Astrocyte (in vitro differentiated cells and primary cell): Measurements from ENCODE around the gene NUTM1. TPM values are rescaled to one million over a fixed set of nuclear protein-coding genes. Genes with fewer than 3 reads are reported as not detected.
"Not testable (repeated sequence)": the region's sequence is repeated elsewhere in the genome, so short reads cannot be mapped to it uniquely, and the experiment has no call there.

ENCODE experiments used
- DNase-seq: peaks from one replicate; pipeline ENCODE4 v3.0.0-alpha.2; 2010; ENCODE audit warnings: low read depth
- FAIRE-seq: peaks from 2 replicates; lab custom pipeline; 2011; peaks lifted over from hg19 to GRCh38; lab: Jason Lieb, UNC
- H2AFZ ChIP-seq: 2 replicates; pipeline ENCODE4 v1.6.0; 2012; ENCODE audit warnings: low read depth, low read length, inconsistent platforms
- H3K27ac ChIP-seq: 2 replicates; pipeline ENCODE4 v1.5.1; 2011; ENCODE audit warnings: low read depth, low read length, inconsistent platforms
- H3K27me3 ChIP-seq: 2 replicates; pipeline ENCODE4 v1.6.0; 2011; ENCODE audit warnings: low read length, inconsistent platforms; ENCODE audit not compliant: insufficient read depth
- H3K36me3 ChIP-seq: 2 replicates; pipeline ENCODE4 v1.5.1; 2011; ENCODE audit warnings: low read length, inconsistent platforms; ENCODE audit not compliant: insufficient read depth
- H3K4me1 ChIP-seq: 2 replicates; pipeline ENCODE4 v1.5.1; 2011; ENCODE audit warnings: low read length, inconsistent platforms; ENCODE audit not compliant: insufficient read depth
- H3K4me2 ChIP-seq: 2 replicates; pipeline ENCODE4 v1.6.0; 2012; ENCODE audit warnings: low read length, inconsistent platforms
- H3K4me3 ChIP-seq: 2 replicates; pipeline ENCODE4 v1.5.1; 2011; ENCODE audit warnings: low read depth, mild to moderate bottlenecking, low read length, inconsistent platforms; ENCODE audit not compliant: insufficient read depth
- H3K79me2 ChIP-seq: 2 replicates; pipeline ENCODE4 v1.6.0; 2012; ENCODE audit warnings: mild to moderate bottlenecking, low read length, inconsistent platforms; ENCODE audit not compliant: insufficient read depth
- H3K9ac ChIP-seq: 2 replicates; pipeline ENCODE4 v1.6.0; 2012; ENCODE audit warnings: mild to moderate bottlenecking, low read length, inconsistent platforms
- H3K9me3 ChIP-seq: 2 replicates; pipeline ENCODE4 v1.5.1; 2012; ENCODE audit warnings: low read depth, mild to moderate bottlenecking, low read length, inconsistent platforms; ENCODE audit not compliant: insufficient read depth
- H4K20me1 ChIP-seq: 2 replicates; pipeline ENCODE4 v1.6.0; 2012; ENCODE audit warnings: low read length, inconsistent platforms; ENCODE audit not compliant: insufficient read depth
- H3K27ac Mint-ChIP-seq: one replicate; pipeline ENCODE4 v1.8.0; 2021; ENCODE audit warnings: mild to moderate bottlenecking, mixed read lengths; ENCODE audit not compliant: unreplicated experiment
- H3K27me3 Mint-ChIP-seq: one replicate; pipeline ENCODE4 v1.8.0; 2021; ENCODE audit warnings: low read depth, mixed read lengths; ENCODE audit not compliant: unreplicated experiment
- H3K36me3 Mint-ChIP-seq: one replicate; pipeline ENCODE4 v1.8.0; 2021; ENCODE audit warnings: low read depth, mixed read lengths; ENCODE audit not compliant: unreplicated experiment
- H3K4me1 Mint-ChIP-seq: one replicate; pipeline ENCODE4 v1.8.0; 2021; ENCODE audit warnings: low read depth, mixed read lengths; ENCODE audit not compliant: unreplicated experiment
- H3K4me3 Mint-ChIP-seq: one replicate; pipeline ENCODE4 v1.8.0; 2021; ENCODE audit warnings: mild to moderate bottlenecking, moderate library complexity, mixed read lengths; ENCODE audit not compliant: unreplicated experiment
- H3K9me3 Mint-ChIP-seq: one replicate; pipeline ENCODE4 v1.8.0; 2021; ENCODE audit warnings: mild to moderate bottlenecking, mixed read lengths; ENCODE audit not compliant: unreplicated experiment
- microRNA-seq: library from miRNA; unstranded; fragments of <30 nt; microRNA quantifications from one replicate; pipeline ENCODE4 v1.2.0, GENCODE V29; 2020
- total RNA-seq: library from RNA; stranded (reverse); gene quantifications from 2 replicates; pipeline ENCODE4 v1.2.1, GENCODE V29; 2021

NUTM1 gene
- total RNA-seq, 1 donor from 2014 or later, result not detected

DNA sequence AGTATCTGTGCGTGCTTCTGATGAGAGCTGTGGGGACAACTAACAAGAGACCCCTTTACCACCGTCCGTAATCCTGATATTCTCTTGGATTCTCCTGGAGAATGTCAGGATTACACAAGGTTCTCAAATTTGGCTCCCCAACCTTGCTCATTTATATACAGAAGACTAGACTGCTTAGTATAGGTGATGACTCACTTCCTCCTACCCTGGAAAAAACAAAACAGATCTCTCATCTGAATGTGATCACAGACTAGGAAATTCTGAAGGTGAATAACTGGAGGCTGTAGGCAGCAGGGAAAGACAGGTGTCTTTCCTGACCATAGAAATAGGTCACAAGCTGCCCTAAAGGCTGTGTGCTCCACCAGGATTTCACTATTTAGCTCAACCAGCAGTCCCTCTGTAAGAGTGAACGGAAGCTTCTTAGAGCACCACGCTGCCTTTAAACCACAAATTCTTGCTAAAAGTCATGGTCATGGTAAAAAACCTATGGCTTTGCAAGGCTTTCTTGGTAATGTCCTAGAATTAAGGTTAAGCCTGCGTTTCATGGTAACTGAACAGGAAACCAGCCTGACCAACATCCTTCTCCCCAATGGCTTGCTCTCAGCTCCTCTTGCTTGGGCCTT, 54.6 kb downstream of the NUTM1 start:
- not testable (repeated sequence) for H3K9me3 ChIP-seq, H3K79me2 ChIP-seq, H3K27me3 ChIP-seq, H3K36me3 Mint-ChIP-seq, H3K27ac ChIP-seq, H3K9me3 Mint-ChIP-seq, H3K9ac ChIP-seq, H3K27me3 Mint-ChIP-seq, H2AFZ ChIP-seq, DNase-seq, H3K4me2 ChIP-seq, FAIRE-seq, H3K4me3 ChIP-seq, H3K36me3 ChIP-seq, H3K4me3 Mint-ChIP-seq, H3K4me1 Mint-ChIP-seq, H4K20me1 ChIP-seq, H3K4me1 ChIP-seq, H3K27ac Mint-ChIP-seq

- H3K9ac ChIP-seq, H4K20me1 ChIP-seq, H3K79me2 ChIP-seq, H3K27me3 ChIP-seq, DNase-seq, FAIRE-seq, H3K4me3 ChIP-seq, H3K4me2 ChIP-seq, H3K27ac Mint-ChIP-seq, H2AFZ ChIP-seq, H3K27ac ChIP-seq, H3K4me1 Mint-ChIP-seq, H3K36me3 ChIP-seq, H3K4me1 ChIP-seq, H3K27me3 Mint-ChIP-seq, H3K9me3 Mint-ChIP-seq, H3K4me3 Mint-ChIP-seq, H3K9me3 ChIP-seq, H3K36me3 Mint-ChIP-seq: not testable (repeated sequence)
Observed at GRCh38 chr15:34403160-34403598, 60.1 kb downstream of the NUTM1 start.

DNA sequence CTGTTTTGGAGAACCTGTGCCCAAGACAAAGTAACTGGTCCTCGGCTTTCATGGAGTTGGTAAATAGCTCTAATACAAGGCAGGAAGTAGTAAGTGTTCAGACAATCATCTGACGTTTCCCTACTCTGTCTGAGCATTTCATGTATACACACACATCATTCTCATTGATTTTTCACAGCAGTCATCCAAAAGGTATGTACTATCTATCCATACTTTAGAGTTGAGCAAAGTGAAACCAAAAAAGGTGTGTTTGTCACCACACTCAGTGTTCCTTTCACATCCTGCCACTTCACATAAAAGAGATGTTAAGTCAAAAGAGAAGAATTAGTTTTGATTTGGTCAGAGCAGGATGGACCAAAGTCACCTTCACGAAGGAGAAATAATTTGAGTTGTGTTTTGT, 60.8 kb downstream of the NUTM1 start:
- H3K36me3 ChIP-seq, H3K79me2 ChIP-seq, H3K4me1 ChIP-seq, H3K27ac Mint-ChIP-seq, H3K27ac ChIP-seq, H3K4me2 ChIP-seq, H3K36me3 Mint-ChIP-seq, H3K27me3 Mint-ChIP-seq, DNase-seq, H3K9ac ChIP-seq, H4K20me1 ChIP-seq, H3K9me3 ChIP-seq, H3K4me3 Mint-ChIP-seq, H3K27me3 ChIP-seq, H3K9me3 Mint-ChIP-seq, H2AFZ ChIP-seq, H3K4me1 Mint-ChIP-seq, H3K4me3 ChIP-seq, FAIRE-seq: not testable (repeated sequence)

Small RNA genes within 50 kb of the gene (microRNA-seq; reads per million reads assigned to microRNA genes)
- gene MIR1233-1, result not detected

Other genes with a start within 250 kb of the NUTM1 start
- gene EMC7, start 241.5 kb upstream of the NUTM1 start, total RNA-seq, result 120 and 157 TPM in 2 replicates
- gene PGBD4, start 241.2 kb upstream of the NUTM1 start, total RNA-seq, result 1.4 TPM in 2 replicates
- gene KATNBL1, start 133.2 kb upstream of the NUTM1 start, total RNA-seq, result 45.7 and 54.6 TPM in 2 replicates
- gene EMC4, start 118.3 kb upstream of the NUTM1 start, total RNA-seq, result 94.1 and 104 TPM in 2 replicates
- 15.8 and 17.8 TPM in 2 replicates for gene SLC12A6, start 5.5 kb upstream of the NUTM1 start, total RNA-seq
- 209 and 224 TPM in 2 replicates for gene NOP10, start 179 bp upstream of the NUTM1 start, total RNA-seq
- 44.4 TPM in 2 replicates for gene LPCAT4, start 23.9 kb downstream of the NUTM1 start, total RNA-seq
- gene GOLGA8A, start 94.5 kb downstream of the NUTM1 start, total RNA-seq, result 50.2 and 62.8 TPM in 2 replicates
- gene GOLGA8B, start 240.3 kb downstream of the NUTM1 start, total RNA-seq, result 55.8 and 61.6 TPM in 2 replicates